OCI-LY1 (cell line): ENCODE measurements around the gene CD48.

Experiments
- H2AFZ ChIP-seq: fragments of 200-600 bp; sonication (generic), shearing (Covaris generic); 2 replicates; pipeline ENCODE4 v1.6.0; 2014; ENCODE audit warnings: antibody characterized with exemption, mild to moderate bottlenecking, low read length
- H3F3A ChIP-seq: fragments of 200-600 bp; sonication (generic), shearing (Covaris generic); 2 replicates; pipeline ENCODE4 v1.6.0; 2014; ENCODE audit warnings: mild to moderate bottlenecking, antibody characterized with exemption, low read length, moderate library complexity; ENCODE audit not compliant: insufficient read depth
- H3K27ac ChIP-seq: fragments of 200-600 bp; sonication (generic); 2 replicates; pipeline ENCODE4 v1.5.1; 2014; ENCODE audit warnings: low read length, mixed run types, mild to moderate bottlenecking, low read depth; ENCODE audit not compliant: poor library complexity, severe bottlenecking
- H3K27me3 ChIP-seq: fragments of 200-600 bp; sonication (generic); 2 replicates; pipeline ENCODE4 v1.6.0; 2014; ENCODE audit warnings: antibody characterized with exemption, mild to moderate bottlenecking, low read length, moderate library complexity; ENCODE audit not compliant: insufficient read depth
- H3K36me3 ChIP-seq: fragments of 200-600 bp; sonication (generic); 2 replicates; pipeline ENCODE4 v1.6.1; 2014; ENCODE audit warnings: mild to moderate bottlenecking, antibody characterized with exemption, low read length, moderate library complexity, mixed read lengths; ENCODE audit not compliant: insufficient read depth
- H3K4me1 ChIP-seq: fragments of 200-600 bp; sonication (generic); 2 replicates; pipeline ENCODE4 v1.5.1; 2014; ENCODE audit warnings: mild to moderate bottlenecking, low read length, moderate library complexity; ENCODE audit not compliant: insufficient read depth, severe bottlenecking
- H3K4me2 ChIP-seq: fragments of 200-600 bp; sonication (generic), shearing (Covaris generic); 2 replicates; pipeline ENCODE4 v1.6.1; 2014; ENCODE audit warnings: low read length
- H3K4me3 ChIP-seq: fragments of 200-600 bp; sonication (generic); 2 replicates; pipeline ENCODE4 v1.5.1; 2014; ENCODE audit warnings: low read length, low read depth, mild to moderate bottlenecking, mixed read lengths; ENCODE audit not compliant: poor library complexity, severe bottlenecking
- H3K79me2 ChIP-seq: fragments of 200-600 bp; shearing (Covaris generic); 2 replicates; pipeline ENCODE4 v1.6.1; 2016; ENCODE audit warnings: mixed run types, low read length, mixed read lengths; ENCODE audit not compliant: insufficient read depth
- H3K9ac ChIP-seq: fragments of 200-600 bp; sonication (generic), shearing (Covaris generic); 2 replicates; pipeline ENCODE4 v1.6.1; 2014; ENCODE audit warnings: mild to moderate bottlenecking, low read length, mixed read lengths
- H3K9me2 ChIP-seq: fragments of 200-600 bp; sonication (generic), shearing (Covaris generic); 2 replicates; pipeline ENCODE4 v1.6.1; 2014; ENCODE audit warnings: low read depth, mild to moderate bottlenecking, low read length, mixed read lengths
- H3K9me3 ChIP-seq: fragments of 200-600 bp; shearing (Covaris generic); 2 replicates; pipeline ENCODE4 v1.6.1; 2014; ENCODE audit warnings: low read length, mixed read lengths
- H4K20me1 ChIP-seq: fragments of 200-600 bp; sonication (generic), shearing (Covaris generic); 2 replicates; pipeline ENCODE4 v1.6.0; 2016; ENCODE audit warnings: mild to moderate bottlenecking, low read length; ENCODE audit not compliant: insufficient read depth
- CTCF ChIP-seq: fragments of 200-600 bp; sonication (generic), shearing (Covaris generic); IDR thresholded peaks from 2 replicates; pipeline ENCODE4 v1.5.1; 2017; ENCODE audit warnings: mild to moderate bottlenecking, antibody characterized with exemption, low read length, moderate library complexity, mixed read lengths
- EZH2 ChIP-seq: fragments of 200-600 bp; sonication (generic), shearing (Covaris generic); IDR thresholded peaks from 2 replicates; pipeline ENCODE4 v1.8.0; 2017; ENCODE audit warnings: borderline replicate concordance, mixed run types, mild to moderate bottlenecking, antibody characterized with exemption, low read length, moderate library complexity, mixed read lengths

The CD48 gene

GRCh38 chr1:160721473-160721872 is 9.9 kb upstream of the CD48 start:
- TF ChIP-seq CTCF (no peak), EZH2 (no peak)
- Histone ChIP-seq H3K9me2 (no peaks in the 10 kb centered on the region), H3K27ac (no peak overlapping the region), H3K9ac (no peak overlapping the region), H3K9me3 (no peaks in the 10 kb centered on the region), H4K20me1 (no peaks in the 10 kb centered on the region), H3K79me2 (no peaks in the 10 kb centered on the region), H3K4me3 (no peak overlapping the region), H3K36me3 (no peaks in the 10 kb centered on the region), H3K4me1 (peaks cover 37% of the 10 kb centered on the region), H3K27me3 (no peaks in the 10 kb centered on the region), H2AFZ (no peak overlapping the region), H3F3A (no peaks in the 10 kb centered on the region), H3K4me2 (no peak overlapping the region)

- Histone ChIP-seq H3K4me2 (no peak overlapping the region), H3K36me3 (no peaks in the 10 kb centered on the region), H2AFZ (no peak overlapping the region), H4K20me1 (no peaks in the 10 kb centered on the region), H3K4me3 (no peak overlapping the region), H3K9me2 (no peaks in the 10 kb centered on the region), H3F3A (no peaks in the 10 kb centered on the region), H3K9ac (no peak overlapping the region), H3K27ac (no peak overlapping the region), H3K79me2 (no peaks in the 10 kb centered on the region), H3K9me3 (no peaks in the 10 kb centered on the region), H3K27me3 (no peaks in the 10 kb centered on the region), H3K4me1 (peaks cover 27% of the 10 kb centered on the region)
- no peak for TF ChIP-seq CTCF
- TF ChIP-seq EZH2: no peak
Observed at GRCh38 chr1:160720356-160721085, 8.9 kb upstream of the CD48 start.

- no peak overlapping the region for H3K9ac ChIP-seq
Observed at GRCh38 chr1:160718210-160718609, 6.6 kb upstream of the CD48 start.

More at GRCh38 chr1:160718210-160718609, 6.6 kb upstream of the CD48 start:
- Histone ChIP-seq H3K4me1 (peaks cover 17% of the 10 kb centered on the region), H2AFZ (no peak overlapping the region), H3F3A (no peaks in the 10 kb centered on the region), H3K36me3 (no peaks in the 10 kb centered on the region), H3K27ac (no peak overlapping the region), H3K4me3 (no peak overlapping the region), H3K27me3 (no peaks in the 10 kb centered on the region), H3K9me2 (no peaks in the 10 kb centered on the region), H4K20me1 (no peaks in the 10 kb centered on the region), H3K9me3 (no peaks in the 10 kb centered on the region), H3K4me2 (no peak overlapping the region), H3K79me2 (no peaks in the 10 kb centered on the region)
- TF ChIP-seq EZH2 (no peak), CTCF (no peak)
